NCI-H2107 (cell line): ENCODE results near the gene PGRMC2.
"Not testable (repeated sequence)": the region's sequence is repeated elsewhere in the genome, so short reads cannot be mapped to it uniquely, and the experiment has no call there.

Experiments used
- DNase-seq: peaks from one replicate; lab custom pipeline; 2025; lab: John Stamatoyannopoulos, UW

The PGRMC2 gene

DNA sequence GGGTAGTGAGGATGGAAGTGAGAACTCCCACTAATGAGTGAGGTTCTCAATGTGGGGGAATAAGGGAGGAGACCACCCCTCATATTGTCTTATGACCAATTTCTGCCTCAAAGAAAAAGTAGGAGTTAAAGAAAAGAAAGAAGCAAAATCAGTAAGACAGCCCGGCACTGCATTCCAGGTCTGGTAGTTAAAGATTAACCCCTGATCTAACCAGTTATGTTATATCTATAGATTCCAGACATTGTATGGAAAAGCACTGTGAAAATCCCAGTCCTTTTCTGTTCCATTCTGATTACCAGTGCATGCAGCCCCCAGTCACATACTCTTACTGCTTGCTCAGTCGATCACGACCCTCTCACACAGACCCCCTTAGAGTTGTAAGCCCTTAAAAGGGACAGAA, 20.4 kb downstream of the PGRMC2 start:
- not testable (repeated sequence) for DNase-seq

- DNase-seq, result not testable (repeated sequence)
Measured at GRCh38 chr4:128265550-128265949, 22.1 kb downstream of the PGRMC2 start.

GRCh38 chr4:128259889-128260288, 27.7 kb downstream of the PGRMC2 start:
- DNase-seq, result not testable (repeated sequence)

DNA sequence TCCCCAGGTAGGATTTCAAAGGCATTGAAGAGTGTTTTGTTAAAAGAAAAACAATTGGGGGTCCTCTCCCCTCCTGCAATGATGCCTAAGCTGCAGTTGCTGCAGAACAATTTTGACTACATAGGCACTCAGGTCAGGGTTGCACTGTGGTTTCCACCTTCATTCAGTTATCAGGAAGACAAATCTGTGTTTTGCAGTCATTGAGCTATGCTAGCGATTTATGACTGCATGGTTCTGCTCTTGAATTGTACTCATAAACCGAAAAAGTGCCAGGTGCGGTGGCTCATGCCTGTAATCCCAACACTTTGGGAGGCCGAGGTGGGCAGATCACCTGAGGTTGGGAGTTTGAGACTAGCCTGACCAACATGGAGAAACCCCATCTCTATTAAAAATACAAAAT, 29.4 kb downstream of the PGRMC2 start:
- DNase-seq, result not testable (repeated sequence)

GRCh38 chr4:128256539-128256938, 31.1 kb downstream of the PGRMC2 start:
- DNase-seq, result no peak

DNA sequence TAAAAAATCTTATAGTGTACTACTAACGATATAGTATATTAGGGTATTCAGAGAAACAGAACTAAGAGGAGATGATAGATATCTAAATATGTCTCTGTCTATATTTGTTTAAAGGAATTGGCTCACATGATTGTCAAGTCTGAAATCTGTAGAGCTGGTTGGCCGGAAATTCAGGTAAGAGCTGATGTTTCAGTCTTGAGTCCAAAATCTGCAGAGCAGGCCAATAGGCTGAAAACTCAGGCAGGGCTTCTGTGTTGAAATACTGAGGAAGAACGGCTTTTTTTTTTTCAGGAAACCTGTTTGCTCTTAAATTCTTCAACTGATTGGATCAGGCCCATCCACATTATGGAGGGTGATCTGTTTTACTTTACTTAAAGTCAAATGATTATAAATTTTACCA, 31.7 kb downstream of the PGRMC2 start:
- DNase-seq, result no peak

DNA sequence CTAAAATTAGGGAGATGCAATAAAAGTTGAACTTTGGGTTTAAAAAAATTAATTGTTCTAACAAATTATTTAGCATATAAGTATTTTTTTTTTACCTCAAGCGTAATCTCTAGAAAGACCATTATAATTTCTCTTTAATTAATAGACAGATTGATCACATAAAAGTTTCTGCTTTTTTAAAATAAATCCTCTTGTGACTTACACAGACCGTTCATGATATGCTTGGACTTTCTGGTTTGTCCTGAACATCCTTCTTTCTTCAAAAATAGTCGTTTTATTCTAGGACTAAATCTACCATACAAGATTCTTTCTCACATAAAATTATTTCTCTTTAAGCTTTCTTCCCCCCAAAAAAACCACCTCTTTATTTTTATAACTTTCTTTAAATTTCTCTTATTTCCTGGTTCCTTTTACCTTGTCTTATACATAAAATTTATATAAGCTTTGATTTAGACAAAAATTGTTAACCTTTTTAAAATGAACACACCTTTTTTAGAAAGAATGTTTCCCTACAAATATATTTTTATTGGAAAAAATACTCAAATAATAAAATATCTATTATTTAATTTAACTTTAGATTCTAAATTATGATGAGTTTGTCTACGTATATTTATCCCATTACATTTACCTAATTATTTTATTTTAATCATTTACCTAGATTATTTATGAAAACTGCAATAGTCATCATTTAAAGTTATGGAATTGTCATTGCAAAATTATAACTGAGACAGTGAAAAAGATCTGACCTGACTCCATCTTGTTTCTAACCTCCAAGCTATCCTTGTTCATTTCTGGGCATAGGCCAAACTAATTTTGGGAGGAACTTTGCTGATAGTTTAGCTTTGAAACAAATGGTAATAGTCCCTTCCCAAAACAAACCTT, 37.6 kb downstream of the PGRMC2 start:
- DNase-seq, result no peak

DNA sequence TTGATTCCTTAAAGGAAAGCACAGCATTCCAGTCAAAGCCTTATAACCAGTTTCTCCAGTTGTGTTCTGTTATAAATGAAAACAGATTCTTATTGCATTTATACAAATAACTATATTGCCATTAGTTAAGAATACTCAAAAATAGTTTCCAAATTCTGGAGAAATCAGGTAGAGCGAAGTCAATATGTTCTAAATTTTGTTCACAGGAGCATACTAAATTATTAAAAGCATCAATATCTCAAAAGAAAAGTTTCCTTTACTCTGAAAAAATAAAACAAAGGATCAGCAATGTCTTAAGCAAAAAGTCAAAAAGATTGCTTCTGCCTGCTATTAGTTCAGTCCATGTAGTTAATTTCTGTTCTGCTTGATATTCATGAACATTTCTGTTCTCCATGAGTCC, 39.7 kb downstream of the PGRMC2 start:
- DNase-seq, result no peak

- not testable (repeated sequence) for DNase-seq
Measured at GRCh38 chr4:128245391-128245790, 42.2 kb downstream of the PGRMC2 start.

DNA sequence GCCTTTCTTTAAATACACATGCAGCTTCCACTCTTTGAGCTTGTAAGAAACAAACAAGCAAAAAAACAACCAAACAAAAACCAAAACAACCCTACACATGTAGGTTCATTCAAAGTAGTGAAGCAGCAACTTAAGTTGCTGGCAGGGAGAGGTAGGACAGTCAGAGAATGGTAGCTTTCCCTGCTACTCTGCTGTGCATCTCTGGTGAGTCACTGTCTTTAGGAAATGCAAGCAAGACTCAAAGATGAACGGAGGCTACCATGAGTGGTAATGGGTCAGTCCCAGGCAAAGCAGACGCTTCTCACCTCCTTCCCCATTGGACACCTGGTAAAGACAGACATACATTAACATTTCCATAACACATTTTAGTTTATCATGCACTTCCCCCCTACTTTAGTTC, 43.2 kb downstream of the PGRMC2 start:
- no peak for DNase-seq

- DNase-seq, result no peak
Measured at GRCh38 chr4:128242601-128243000, 45.0 kb downstream of the PGRMC2 start.

- no peak for DNase-seq
Measured at GRCh38 chr4:128241981-128242380, 45.6 kb downstream of the PGRMC2 start.

GRCh38 chr4:128241425-128241913, 46.1 kb downstream of the PGRMC2 start:
- DNase-seq, result no peak

- no peak for DNase-seq
Measured at GRCh38 chr4:128241019-128241418, 46.6 kb downstream of the PGRMC2 start.

- DNase-seq, result no peak
Measured at GRCh38 chr4:128234836-128235235, 52.8 kb downstream of the PGRMC2 start.

- DNase-seq, result no peak
Measured at GRCh38 chr4:128232719-128233118, 54.9 kb downstream of the PGRMC2 start.

- no peak for DNase-seq
Measured at GRCh38 chr4:128228845-128229795, 58.5 kb downstream of the PGRMC2 start.

- DNase-seq, result no peak
Measured at GRCh38 chr4:128227991-128228571, 59.5 kb downstream of the PGRMC2 start.

- DNase-seq, result no peak
Measured at GRCh38 chr4:128225148-128225547, 62.5 kb downstream of the PGRMC2 start.

DNA sequence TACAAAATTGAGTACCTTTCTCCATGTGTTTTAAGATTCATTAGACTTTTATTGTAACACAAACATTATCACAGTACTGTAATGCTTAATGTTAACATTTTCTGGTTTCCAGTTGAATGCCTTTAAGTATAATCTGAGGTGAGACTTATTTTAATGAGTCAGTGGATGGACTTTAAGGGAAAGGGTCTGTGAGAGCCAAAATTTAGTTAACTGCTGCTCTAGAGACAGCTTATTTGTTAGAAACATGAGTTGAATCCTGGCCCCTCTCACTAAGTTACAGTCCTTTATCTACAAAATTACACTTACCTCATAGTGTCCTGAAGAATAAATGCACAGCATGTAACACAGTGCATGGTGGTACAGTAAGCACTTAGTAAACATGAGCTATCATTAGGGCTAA, 66.0 kb downstream of the PGRMC2 start:
- no peak for DNase-seq

GRCh38 chr4:128220286-128221235, 67.1 kb downstream of the PGRMC2 start:
- DNase-seq, result no peak
